ENCODE results near the gene RIN2.

- TF ChIP-seq CTCF (IDR thresholded peaks at IDR 0.05) = no peak
- no peak for TF ChIP-seq POLR2A (IDR thresholded peaks at IDR 0.05)
Measured at GRCh38 chr20:19799325-19799724, 41.3 kb downstream of the RIN2 start.

Data from right lobe of liver (tissue), 4 donors.